LHCN-M2 (cell line): ENCODE measurements around the gene TROAP. TPM values are rescaled to one million over a fixed set of nuclear protein-coding genes. Genes with fewer than 3 reads are reported as not detected.

ENCODE experiments used
- DNase-seq: peaks from one replicate; pipeline ENCODE4 v3.0.0-alpha.2; 2012; ENCODE audit warnings: low read depth
- total RNA-seq: library from RNA; depleted of rRNA; stranded (reverse); fragments of >200 nt; gene quantifications from 2 replicates; pipeline ENCODE4 v1.2.3, GENCODE V29; 2014

TROAP gene
- total RNA-seq, 1 experiment from 2014 or later = 30.0 TPM

DNA sequence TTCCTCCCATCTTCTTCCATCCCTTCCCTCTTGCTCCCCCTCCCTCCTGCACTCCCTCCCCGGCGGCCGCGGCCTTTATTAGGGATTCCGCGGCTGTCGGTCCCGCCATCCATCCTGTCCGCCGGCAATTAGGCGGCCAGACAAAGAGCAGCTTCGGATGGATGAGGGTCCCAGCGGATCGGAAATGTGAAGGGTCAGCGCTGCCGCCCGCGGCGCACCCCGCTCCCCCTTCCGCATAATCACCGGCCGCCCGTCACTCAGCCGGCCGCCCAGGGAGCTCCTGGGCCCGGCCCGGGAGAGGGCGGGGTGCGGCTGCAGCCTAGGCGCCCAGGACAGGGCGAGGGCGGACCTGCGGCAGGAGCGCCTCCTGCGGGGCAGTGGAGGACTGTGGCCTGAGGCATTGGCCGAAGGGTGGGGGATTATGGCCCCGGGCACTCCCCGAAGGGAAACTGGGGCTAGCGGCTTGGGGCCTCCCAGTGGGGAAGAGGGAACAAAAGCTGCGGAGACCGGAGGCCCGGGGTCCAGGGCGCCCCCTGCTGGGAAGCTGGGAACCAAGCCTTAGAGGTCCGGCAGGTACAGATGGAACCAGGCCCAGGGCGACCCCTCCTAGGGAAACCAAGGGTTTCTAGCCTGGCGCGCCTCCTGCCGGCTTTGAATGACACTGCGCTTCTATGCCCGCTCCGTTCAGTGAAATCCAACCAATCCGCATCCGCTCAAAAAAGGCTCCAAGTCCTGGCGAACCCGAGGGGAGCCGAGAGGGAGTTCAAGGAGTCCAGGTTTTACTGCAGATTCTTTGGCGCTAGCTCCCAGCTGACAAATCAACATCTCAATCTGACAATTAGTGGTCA, 19.2 kb downstream of the TROAP start:
- peak; percentile 77 for DNase-seq

- DNase-seq = no peak
Measured at GRCh38 chr12:49342914-49343731, 20.1 kb downstream of the TROAP start.

GRCh38 chr12:49344486-49345050, 21.5 kb downstream of the TROAP start:
- DNase-seq = no peak

- no peak for DNase-seq
Measured at GRCh38 chr12:49345051-49345824, 22.2 kb downstream of the TROAP start.

DNA sequence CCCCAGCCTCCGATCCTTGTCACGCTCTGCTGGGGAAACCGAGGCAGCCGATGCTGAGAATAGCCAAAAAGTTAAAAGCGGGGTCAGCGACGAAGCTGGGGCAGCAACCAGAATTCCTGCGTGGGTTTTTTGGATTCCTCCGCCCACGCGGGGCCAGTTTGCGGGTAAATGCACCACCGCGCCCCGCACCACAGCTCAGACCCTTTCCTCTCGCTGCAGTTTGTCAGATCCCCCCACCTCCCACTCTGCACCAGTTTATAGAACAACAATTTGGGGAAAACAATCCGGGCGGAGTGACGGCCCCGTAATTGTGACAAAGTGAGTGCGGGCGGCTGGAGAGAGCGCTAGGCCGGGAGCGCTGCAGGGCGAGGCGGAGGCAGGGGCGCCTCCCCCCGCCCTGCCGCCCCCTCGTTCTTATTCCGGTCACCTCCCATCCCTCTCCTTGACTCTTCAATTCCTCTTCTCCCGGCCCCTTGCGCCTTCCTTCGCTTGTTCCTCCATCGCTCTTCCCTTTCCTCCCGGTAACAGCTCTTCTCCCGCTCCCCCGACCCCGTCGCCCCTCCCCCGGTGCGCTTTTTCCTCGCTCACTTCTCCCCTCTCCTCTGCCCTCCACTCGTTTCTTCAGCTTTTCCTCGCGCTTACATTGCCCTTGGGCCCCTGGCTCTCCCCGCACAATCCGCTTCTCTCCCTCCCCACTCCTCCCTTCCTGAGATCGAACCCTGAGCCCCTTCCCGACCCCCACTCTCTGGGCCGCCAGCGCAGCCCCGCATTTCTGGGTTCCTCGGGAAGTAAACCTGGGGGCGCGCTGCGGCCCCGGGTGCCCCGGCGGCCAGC, 23.0 kb downstream of the TROAP start:
- no peak for DNase-seq

DNA sequence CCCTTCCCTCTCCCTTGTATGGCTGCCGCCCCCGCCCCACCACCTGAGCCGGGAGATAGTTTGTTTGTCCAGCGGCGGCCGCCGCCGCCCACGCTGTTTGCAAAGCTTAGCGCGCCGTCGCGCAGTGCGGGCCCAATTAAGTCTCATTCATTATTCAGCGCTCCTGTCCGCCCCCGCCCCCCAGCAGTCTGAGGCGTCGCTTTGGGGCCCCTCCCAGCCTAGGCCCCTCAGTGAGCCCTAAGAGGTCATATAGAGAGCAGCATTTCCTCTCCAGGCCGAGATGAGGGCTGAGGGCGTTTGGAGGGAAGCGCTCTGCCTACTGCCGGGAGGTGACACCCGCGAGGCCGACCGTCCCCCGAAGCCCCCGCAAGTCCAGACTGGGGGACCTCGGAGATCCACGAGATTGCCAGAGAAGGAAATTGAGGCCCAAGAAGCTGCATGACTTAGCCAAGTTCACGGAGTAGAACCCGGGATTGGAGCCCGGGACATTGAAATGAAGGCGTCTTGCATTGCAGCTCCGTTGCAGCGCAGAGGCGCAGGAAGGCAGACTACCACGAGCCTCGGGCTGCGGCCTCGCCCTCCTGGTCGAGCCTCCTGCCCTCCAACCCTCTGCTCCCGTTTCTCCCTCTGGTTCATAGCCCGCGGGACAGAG, 23.7 kb downstream of the TROAP start, which contains the start of gene DNAJC22:
DNAJC22 (plus strand) TSS at position 230 of the 652 bp plus-strand sequence. CDS start 1,985 bp downstream, outside the sequence.
- no peak for DNase-seq

DNA sequence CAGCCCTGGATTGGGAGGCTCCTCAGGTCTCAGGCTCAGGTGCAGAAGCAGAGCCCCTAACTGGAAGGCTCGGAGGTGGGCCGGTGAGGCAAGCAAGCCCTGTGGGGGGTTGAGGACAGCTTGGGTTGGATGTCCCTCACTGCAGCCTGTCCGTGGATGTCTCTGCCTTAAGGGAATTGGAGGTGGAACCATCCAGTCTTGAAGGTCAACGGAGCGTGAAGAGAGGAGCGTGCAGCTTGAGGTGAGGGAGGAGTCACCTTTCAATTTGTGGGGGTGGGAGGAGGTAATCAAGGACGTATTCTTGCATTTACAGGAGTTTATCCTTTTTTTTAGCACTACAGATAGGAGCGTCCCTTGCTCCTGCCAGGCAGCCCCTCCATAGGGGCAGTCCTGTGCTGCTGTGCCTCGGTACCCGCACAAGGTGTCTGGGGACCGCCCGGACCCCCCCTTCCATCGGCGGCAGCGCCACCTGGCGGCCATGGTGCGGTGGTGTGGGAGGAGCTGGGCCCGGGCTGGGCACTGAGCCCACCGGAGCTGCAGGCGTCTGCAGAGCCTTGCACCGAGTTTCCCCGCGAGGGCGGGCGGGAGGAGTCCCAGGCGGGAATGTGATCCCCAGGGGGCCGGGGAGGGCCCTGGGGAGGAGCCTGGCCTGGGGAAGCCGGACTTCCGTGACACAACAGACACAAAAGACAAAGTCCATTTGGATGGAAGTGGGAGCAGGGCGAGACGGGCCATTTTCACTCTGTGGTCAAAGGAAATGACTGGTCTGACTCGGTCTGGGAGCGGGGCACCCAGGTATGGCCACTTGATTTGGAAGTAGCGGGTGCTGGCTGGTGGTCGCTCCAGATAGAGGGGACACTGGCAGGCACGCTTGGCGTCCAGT, 24.5 kb downstream of the TROAP start:
- DNase-seq = peak; percentile 70

DNA sequence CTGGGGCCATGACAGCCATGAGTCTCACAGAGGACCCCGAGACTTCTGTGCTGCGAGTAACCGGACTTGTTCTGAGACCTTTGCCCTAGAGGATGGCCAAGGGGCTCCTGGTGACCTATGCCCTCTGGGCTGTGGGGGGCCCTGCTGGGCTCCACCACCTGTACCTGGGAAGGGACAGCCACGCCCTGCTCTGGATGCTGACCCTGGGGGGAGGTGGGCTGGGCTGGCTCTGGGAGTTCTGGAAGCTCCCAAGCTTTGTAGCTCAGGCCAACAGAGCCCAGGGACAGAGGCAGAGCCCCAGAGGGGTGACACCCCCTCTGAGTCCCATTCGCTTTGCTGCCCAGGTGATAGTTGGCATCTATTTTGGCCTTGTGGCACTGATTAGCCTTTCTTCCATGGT, 25.7 kb downstream of the TROAP start:
- no peak for DNase-seq

DNA sequence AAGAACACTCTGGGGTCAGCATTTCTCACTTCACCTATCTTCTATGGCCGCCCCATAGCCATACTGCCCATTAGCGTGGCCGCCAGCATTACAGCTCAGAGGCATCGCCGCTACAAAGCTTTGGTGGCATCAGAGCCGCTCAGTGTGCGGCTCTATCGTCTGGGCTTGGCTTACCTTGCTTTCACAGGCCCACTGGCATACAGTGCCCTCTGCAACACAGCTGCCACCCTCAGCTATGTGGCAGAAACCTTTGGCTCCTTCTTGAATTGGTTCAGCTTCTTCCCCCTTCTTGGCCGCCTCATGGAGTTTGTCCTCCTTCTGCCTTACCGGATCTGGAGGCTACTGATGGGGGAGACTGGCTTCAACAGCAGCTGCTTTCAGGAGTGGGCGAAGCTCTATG, 26.2 kb downstream of the TROAP start:
- DNase-seq = no peak

GRCh38 chr12:49352351-49352750, 29.3 kb downstream of the TROAP start:
- DNase-seq = no peak

DNA sequence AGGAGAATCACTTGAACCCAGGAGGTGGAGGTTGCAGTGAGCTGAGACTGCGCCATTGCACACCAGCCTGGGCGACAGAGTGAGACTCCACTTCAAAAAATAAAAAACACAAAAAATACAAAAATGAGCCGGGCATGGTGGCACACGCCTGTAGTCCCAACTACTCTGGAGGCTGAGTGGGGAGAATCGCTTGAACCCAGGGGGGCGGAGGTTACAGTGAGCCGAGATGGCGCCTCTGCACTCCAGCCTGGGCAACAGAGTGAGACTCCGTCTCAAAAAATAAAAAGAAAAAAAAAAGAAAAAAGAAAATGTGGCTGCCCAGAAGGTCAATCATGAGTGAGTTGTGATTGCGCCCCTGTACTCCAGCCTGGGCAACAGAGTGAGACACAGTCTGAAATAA, 32.9 kb downstream of the TROAP start:
- DNase-seq = no peak

DNA sequence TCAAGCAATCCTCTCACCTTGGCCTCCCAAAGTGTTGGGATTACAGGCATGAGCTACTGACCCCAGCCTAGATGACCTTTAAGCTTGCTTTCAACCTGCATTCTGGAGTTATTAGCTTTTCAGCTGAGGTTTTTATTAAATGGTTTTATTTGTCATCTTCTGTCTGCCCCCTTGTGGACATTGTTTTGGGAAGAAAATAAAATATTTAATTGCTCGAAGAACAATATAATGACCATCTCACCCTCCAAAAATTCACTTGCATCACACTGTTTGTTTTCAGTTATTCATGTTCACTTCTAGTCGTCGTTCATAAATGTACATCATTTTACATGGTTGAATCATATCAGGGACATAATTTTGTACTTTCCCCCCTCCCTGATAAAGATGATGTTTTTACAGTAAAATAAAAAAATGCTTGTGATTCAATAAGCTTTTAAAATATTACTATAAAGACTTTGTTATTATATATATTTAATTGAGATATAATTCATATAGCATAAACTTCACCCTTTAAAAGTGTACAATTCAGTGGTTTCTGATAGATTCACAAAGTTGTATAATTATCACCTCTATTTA, 34.1 kb downstream of the TROAP start:
- DNase-seq = peak; percentile 66

DNA sequence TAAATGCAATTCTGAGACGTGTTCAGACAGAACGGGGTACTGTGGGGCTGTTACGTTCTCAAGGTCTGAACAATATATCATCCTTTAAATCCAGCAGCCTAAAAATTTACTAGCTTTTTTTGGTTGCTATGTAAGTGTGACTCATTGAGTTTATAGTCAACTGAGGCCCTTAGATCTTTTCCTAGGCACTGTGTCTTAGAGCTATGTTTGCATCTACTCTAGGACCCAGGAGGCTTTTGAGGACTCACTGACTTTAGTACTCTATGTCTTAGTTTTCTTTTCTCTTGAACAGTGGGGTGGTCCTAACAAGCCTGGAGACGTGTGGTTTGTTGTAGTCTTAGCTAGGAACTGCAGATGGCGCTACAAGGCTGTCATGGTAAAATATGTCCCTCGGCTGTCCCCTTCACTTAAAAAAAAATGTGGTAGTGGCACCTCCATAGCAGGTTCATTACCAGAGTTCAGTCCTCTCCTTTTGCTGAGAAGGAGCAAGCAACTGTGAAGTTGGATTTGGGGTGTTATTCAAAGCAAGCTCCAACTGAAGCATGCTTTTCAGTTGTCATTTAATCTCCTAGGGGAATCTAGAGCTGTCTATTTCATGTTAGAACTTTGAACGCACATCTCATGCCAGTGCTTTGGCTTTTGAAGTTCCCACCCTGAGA, 35.6 kb downstream of the TROAP start:
- peak; percentile 69 for DNase-seq

DNA sequence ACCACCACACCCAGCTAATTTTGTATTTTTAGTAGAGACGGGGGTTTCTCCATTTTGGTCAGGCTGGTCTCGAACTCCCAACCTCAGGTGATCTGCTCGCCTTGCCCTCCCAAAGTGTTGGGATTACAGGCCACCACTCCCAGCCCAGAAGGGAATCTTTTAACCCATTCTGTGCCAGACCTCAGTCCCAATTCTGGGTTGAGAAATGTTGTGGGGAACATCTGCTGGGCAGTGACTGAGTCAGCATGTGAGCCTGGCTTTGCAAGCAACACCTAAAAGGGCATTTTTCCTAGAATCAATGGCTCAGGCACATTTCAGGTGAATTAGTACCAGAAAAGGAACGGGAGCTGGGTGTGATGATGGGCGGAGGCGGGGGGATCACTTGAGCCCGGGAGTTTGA, 36.6 kb downstream of the TROAP start:
- no peak for DNase-seq

DNA sequence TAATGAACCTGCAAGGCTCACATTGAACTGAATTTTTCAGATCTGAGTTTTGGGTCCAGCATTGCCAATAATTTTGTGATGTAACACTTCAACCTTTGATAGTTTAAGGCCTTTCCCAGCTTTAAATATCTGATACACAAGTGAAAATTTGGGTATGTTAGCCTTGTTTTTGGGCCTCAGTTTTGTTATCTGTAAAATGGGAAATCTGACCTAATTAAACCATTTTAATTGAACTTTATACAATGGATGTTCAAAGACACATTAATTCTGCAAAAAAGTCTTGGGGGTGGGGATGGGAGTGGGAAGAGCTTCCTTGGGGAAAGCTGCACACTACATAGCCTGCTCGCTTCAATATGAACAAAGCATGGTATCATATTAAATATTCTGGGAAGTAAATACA, 39.0 kb downstream of the TROAP start:
- DNase-seq = no peak

GRCh38 chr12:49364989-49365388, 41.9 kb downstream of the TROAP start:
- DNase-seq = peak; percentile 87

GRCh38 chr12:49365542-49365941, 42.5 kb downstream of the TROAP start:
- peak; percentile 76 for DNase-seq

GRCh38 chr12:49366096-49366651, 43.1 kb downstream of the TROAP start:
- DNase-seq = no peak
